CD4-positive, alpha-beta T cell treated with Interleukin-4 for 4 hours (primary cell): ENCODE results near the gene PRAMEF10.
"Not testable (repeated sequence)": the region's sequence is repeated elsewhere in the genome, so short reads cannot be mapped to it uniquely, and the experiment has no call there.

ENCODE experiments used
- DNase-seq: peaks from one replicate; pipeline ENCODE4 v3.0.0-alpha.2; 2020

The PRAMEF10 gene

GRCh38 chr1:12898170-12898569 is at the start of gene PRAMEF10:
PRAMEF10 (minus strand) TSS chr1:12898270; CDS start chr1:12895847, 2,423 bp downstream.
- not testable (repeated sequence) for DNase-seq

DNA sequence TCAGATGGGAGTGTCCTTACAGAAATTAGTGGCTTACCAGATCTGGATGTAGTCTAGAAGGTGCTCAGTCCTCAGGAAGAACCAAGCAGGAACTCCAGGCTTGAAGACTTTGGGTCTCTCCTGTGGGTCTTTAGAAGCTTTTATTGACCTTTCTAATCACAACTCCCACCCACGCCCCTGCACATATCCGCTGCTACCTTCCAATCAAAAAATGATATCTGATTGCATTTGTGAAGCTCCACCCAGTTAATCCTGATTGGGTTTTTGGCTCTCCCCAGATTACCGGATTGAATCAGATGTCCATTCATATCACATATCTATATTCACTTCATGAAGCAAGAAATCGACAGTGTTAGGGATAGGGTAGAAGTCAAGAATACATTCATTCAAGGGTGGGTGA is 49.4 kb upstream of the PRAMEF10 start, which contains the start of gene PRAMEF6:
Gene PRAMEF6 (minus strand): TSS at position 101 of the 400 bp plus-strand sequence. CDS start 5,062 bp downstream, outside the sequence.
- DNase-seq = not testable (repeated sequence)

- DNase-seq = not testable (repeated sequence)
Measured at GRCh38 chr1:12924368-12924767, 26.3 kb upstream of the PRAMEF10 start.

- DNase-seq = not testable (repeated sequence)
Measured at GRCh38 chr1:12921749-12922148, 23.7 kb upstream of the PRAMEF10 start.

GRCh38 chr1:12916310-12916709 is 18.2 kb upstream of the PRAMEF10 start, which contains the start of gene PRAMEF7:
PRAMEF7 (plus strand) TSS chr1:12916610; CDS start chr1:12917693, 1,083 bp downstream.
- DNase-seq = not testable (repeated sequence)

DNA sequence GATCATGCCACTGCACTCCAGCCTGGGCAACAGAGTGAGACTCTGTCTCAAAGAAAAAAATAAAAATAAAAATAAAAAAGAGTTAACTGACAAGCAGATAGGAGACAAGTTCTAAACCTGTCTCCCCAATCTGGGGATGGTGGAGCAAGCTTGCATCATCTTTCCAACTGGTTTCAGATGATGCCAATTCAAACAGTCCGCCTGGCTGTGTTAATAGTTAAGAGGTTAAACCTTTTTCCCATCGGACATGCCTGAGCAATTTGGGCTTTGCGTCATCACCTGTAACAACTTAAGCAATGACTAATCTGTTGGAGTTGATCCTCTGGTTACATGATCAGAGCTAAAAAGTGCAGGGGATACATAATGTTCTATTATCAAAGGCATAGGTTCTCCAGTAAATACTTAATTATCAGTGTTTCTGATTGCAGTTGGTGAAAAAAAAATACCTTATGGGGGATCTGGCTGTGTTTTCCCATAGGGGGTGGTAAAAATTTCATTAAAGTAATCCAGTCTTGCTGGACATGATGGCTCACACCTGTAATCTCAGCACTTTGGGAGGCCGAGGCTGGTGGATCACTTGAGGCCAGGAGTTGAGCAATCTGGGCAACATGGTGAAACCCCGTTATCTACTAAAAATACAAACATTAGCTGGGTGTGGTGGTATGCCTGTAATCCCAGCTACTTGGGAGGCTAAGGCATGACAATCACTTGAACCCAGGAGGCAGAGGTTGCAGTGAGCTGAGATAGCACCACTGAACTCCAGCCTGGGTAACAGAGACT is 5.9 kb upstream of the PRAMEF10 start:
- not testable (repeated sequence) for DNase-seq

DNA sequence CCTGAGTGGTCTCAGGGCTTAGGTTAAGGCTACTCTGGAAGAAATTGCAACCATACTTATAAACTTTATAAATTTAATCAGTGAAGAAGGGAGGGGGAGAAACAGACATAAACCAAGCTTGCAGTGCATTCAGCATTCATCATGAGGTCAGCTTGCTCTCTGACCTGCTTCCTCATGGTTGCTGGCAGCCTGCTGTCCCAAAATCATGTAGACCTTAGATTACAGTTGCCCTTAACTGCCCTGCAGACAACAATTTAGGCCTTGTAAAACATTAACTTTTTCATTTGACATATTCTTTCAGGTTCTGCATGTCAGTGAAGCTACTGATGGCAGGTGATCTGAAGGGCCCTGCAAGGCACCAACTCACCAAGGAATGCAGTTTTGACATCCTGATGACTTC is 1.1 kb upstream of the PRAMEF10 start:
- not testable (repeated sequence) for DNase-seq

GRCh38 chr1:12886101-12886500 is 12.0 kb downstream of the PRAMEF10 start, which contains the start of gene PRAMEF4:
PRAMEF4 (minus strand) TSS chr1:12886201; CDS start chr1:12883394, 2,807 bp downstream.
- DNase-seq = not testable (repeated sequence)

DNA sequence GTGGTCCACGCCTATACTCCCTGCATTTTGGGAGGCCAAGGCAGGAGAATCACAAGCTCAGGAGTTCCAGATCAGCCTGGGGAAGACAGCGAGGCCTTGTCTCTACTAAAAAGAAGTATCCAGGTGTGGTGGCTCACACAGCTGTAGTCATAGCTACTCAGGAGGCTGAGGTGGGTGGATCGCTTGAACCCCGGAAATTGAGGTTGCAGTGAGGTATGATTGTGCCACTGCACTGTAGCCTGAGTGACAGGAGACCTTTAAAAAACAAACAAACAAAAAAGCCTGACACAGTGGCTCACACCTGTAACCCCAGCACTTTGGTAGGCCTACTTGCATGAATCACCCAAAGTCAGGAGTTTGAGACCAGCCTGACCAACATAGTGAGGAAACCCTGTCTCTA is 19.6 kb downstream of the PRAMEF10 start:
- DNase-seq = not testable (repeated sequence)

GRCh38 chr1:12863131-12863880 is 34.8 kb downstream of the PRAMEF10 start:
- not testable (repeated sequence) for DNase-seq

DNA sequence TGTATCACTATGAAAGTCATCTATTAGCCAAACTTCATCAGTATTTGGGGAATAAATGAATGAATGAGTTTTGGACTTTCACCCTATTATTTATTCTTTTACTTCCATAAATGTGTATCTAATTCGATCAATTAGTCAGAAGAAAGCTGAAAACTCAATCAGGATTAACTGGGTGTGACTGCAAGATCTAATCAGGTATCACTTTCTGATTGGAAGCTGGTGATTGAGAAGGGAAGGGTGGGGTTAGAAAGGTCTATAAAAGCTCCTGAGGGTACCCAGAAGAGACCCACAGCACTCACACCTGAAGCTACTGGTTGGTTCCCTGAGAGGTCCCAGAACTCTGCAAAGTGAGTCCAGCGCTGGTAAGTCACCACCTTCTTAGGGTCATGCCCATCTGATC is 41.3 kb downstream of the PRAMEF10 start, which contains the start of gene PRAMEF2:
Gene PRAMEF2 (plus strand): TSS at position 301 of the 400 bp plus-strand sequence. CDS start 1,924 bp downstream, outside the sequence.
- DNase-seq = not testable (repeated sequence)

DNA sequence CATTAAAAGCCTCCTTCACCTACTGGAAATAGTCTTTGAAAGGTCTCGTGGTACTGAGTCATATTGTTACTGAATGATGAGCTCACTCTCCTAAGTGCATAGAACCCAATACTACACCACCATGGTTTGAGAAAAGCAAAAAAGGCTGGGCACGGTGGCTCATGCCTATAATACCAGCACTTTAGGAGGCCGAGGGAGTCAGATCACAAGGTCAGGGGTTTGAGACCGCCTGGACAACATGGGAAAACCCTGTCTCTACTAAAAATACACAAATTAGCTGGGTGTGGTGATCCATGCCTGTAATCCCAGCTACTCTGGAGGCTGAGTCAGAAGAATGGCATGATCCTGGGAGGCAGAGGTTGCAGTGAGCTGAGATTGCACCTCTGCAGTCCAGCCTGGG is 46.3 kb downstream of the PRAMEF10 start:
- DNase-seq = no peak

GRCh38 chr1:12848620-12849019 is 49.5 kb downstream of the PRAMEF10 start, which contains the start of gene HNRNPCL1:
HNRNPCL1 (minus strand) TSS chr1:12848720; CDS start chr1:12848289, 431 bp downstream.
- not testable (repeated sequence) for DNase-seq
